GM15510 (cell line): ENCODE results near the gene GSG1L.

Experiments used
- POLR2A ChIP-seq: IDR thresholded peaks from 3 replicates; pipeline ENCODE4 v1.6.1; 2011; ENCODE audit warnings: borderline replicate concordance; ENCODE audit not compliant: insufficient read length; ENCODE audit errors: extremely low read depth

The GSG1L gene

DNA sequence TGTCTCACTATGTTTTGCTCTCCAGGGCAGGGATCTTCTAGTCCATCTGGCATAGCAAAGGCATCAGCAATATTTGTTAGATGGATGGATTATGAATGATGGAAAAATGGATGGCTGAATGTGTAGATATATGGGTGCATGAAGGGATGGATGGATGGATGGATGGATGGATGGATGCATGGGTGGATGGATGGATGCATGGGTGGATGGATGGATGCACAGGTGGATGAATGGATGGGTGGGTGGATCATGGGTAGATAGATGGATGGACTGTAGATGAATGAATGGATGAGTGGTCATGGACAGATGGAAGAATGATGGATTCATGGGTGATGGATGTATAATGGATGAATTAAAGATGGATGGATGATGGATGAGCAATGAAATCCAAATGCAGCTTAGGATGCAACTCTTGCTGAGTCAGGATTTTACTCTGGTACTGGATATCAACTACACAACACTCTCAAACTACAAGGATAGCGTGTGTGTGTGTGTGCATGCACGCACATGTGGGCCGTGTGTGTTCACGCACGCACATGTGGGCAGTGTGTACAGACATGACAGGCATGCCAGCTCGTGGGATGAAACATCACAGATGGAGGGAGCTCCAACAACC is 34.0 kb downstream of the GSG1L start:
- TF ChIP-seq POLR2A: no peak

GRCh38 chr16:28027055-28027454 is 36.5 kb downstream of the GSG1L start:
- no peak for TF ChIP-seq POLR2A

DNA sequence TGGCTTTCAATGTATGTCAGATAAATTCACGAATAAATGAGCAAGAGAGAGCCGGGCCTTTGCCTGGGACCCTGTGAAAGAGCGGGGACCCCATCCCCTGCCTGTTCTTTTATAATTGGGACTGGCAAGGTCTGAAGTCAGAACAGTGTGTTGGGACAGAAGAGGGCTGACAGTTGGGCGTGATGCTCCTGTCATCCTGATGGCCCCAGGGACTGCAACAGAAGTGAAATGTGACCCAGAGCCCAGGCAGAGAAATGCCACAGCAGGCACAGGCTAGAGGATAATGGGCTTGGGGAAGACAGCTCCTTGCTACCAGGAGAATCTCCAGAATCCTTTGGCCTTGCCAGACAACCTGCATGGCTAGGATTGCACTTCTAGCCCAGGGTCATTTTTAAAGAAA is 37.9 kb downstream of the GSG1L start:
- no peak for TF ChIP-seq POLR2A

DNA sequence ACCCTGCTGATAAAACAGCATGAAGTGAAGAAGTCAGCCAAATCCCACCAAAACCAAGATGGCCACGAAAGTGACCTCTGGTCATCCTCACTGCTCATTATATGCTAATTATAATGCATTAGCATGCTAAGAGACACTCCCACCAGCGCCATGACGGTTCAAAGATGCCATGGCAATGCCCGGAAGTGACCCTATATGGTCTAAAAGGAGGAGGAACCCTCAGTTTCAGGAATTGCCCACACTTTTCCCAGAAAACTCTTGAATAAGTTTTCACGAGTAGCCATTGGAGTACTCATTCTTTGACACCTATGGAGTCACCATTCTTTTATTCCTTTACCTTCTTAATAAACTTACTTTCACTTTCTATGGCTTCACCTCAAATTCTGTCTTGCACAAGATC is 44.3 kb downstream of the GSG1L start:
- TF ChIP-seq POLR2A: no peak

- TF ChIP-seq POLR2A: no peak
Measured at GRCh38 chr16:28014851-28015250, 48.7 kb downstream of the GSG1L start.

DNA sequence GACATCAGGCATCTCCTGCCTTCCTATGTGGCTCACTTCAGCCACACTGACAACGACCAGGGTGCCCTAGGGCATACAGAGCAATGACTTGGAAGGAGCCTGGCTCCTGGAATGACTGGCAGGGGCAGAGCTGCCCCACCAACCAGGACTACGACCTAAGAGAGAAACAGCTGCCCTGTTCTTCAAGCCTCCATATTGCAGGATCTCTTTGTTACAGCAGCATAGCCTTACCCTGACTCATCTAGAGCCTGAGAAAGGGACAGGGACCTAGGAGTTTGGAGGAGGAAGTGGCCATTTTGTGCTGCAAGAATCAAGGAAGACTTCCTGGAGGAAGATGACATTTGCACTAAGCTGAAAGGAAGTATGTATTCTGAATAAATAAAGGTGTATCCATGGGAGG is 49.6 kb downstream of the GSG1L start:
- TF ChIP-seq POLR2A: no peak

- no peak for TF ChIP-seq POLR2A
Measured at GRCh38 chr16:28013392-28013791, 50.1 kb downstream of the GSG1L start.

- no peak for TF ChIP-seq POLR2A
Measured at GRCh38 chr16:28011971-28012445, 51.5 kb downstream of the GSG1L start.

DNA sequence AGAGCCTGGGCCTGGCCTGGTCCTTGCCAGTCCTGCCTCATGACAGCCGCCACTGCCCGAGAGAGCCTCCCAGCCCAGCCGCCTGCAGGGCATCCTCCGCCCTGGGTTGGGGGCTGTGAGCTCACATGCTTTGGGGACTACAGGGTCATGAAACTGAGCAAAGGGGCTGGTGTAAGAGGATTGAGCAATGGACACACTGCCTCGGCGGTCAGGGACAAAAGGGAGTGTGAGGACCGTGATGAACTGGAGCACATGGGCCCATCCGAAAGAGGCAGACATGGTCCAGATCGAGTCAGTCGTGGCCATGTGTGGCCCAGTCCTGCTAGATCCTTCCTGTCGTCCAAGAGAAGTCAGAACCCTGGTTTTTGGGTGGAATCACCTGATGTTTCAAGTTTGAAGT is 52.3 kb downstream of the GSG1L start:
- TF ChIP-seq POLR2A: no peak

GRCh38 chr16:28010671-28011070 is 52.8 kb downstream of the GSG1L start:
- no peak for TF ChIP-seq POLR2A

DNA sequence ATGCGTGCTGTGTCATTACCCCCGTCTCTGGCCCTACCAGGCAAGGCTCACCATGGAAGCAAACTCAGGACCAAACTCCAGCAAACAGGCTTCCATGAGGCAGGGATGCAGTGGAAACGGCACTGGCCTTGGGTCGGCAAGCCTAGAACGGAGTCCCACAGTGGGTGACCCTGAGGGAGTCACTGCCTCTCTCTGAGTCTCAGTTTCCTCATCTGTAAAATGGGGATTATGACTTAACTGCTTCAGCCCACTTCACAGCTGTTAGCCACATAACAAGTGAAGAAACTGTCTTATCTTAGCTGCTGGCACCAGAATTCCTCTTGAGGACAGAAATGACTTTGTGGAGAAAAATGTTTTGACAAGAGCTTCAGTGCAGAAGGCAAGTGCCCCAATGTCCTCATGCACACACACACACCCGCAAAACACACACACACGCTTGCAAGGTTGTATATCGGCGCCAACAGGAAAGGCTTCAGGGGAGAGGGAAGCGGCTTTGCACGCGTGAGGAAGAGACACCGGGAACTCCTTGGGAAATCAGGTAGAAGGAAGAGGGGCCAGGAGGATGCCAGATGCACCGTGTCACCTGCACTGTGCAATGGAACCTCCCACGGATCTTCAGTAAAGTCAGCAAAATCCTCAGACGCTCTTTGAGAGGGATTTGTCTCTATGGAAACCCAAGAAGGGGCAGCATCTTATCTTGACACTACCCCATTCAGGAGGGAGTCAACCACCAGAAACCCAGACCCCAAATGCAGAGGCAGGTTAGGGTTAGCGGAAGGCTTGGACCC is 53.7 kb downstream of the GSG1L start:
- TF ChIP-seq POLR2A: no peak

GRCh38 chr16:28003923-28004322 is 59.6 kb downstream of the GSG1L start:
- no peak for TF ChIP-seq POLR2A

GRCh38 chr16:28003021-28003865 is 60.3 kb downstream of the GSG1L start:
- no peak for TF ChIP-seq POLR2A

DNA sequence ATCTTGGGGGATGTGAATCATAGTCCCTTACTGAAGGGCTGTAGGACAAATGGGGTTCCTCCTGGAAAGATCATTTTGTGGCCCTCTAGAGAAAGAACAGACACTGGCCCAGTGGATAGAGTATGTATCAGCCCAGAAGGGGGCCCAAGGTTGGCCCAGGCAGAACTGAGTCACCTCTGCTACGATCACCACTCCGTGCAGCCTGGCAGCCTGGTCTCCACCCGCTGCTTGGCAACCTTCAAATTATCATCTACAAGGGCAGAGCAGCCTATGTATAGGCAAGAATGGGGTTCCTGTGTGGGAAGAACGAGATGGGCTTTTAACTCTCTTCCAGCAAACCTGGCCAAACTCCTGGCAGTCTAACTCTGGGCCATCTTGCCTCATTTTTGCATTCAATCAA is 61.9 kb downstream of the GSG1L start:
- TF ChIP-seq POLR2A: no peak

DNA sequence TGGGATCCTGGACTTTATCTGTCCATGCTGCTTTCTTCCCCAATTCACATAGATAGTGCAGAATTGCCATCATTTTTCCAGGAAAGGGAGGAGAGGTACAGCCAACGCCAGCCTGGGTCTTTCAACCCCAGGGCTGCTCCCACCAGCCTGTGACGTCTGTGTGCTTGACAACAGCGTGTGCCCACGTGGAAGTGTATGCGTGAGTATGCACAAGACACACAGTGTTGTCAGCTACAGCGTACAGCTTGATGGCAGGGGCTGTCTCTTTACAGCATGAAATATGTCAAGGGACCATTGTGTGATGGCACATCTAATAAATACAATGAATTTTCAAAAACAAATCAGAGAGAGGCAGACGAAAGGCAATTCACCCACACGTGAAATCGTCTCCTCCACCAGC is 62.3 kb downstream of the GSG1L start:
- no peak for TF ChIP-seq POLR2A
